ENCODE measurements around the gene HACL1.
"Not testable (repeated sequence)": the region's sequence is repeated elsewhere in the genome, so short reads cannot be mapped to it uniquely, and the experiment has no call there.

Gene HACL1

GRCh38 chr3:15551902-15552301 is 49.5 kb downstream of the HACL1 start:
- Histone ChIP-seq H3K9me3 (ENCODE audit: low read length) (no peaks in the 10 kb centered on the region), H3K4me3 (ENCODE audit: low read length) (no peak overlapping the region), H2AFZ (ENCODE audit: low read depth, low read length) (no peak overlapping the region), H3K4me1 (ENCODE audit: insufficient read depth, low read length) (no peaks in the 10 kb centered on the region), H3K27me3 (ENCODE audit: insufficient read depth, low read length) (no peaks in the 10 kb centered on the region), H3K36me3 (ENCODE audit: insufficient read depth, low read length) (peaks cover 11% of the 10 kb centered on the region)

- H3K4me3 ChIP-seq (ENCODE audit: low read length), result no peak overlapping the region
These were observed 51.5 kb downstream of the HACL1 start for GRCh38 chr3:15549846-15550245.

GRCh38 chr3:15542614-15543013 is 58.8 kb downstream of the HACL1 start:
- Histone ChIP-seq H3K4me1 (ENCODE audit: insufficient read depth, low read length) (no peaks in the 10 kb centered on the region), H3K27me3 (ENCODE audit: insufficient read depth, low read length) (no peaks in the 10 kb centered on the region), H3K9me3 (ENCODE audit: low read length) (no peaks in the 10 kb centered on the region), H2AFZ (ENCODE audit: low read depth, low read length) (no peak overlapping the region), H3K4me3 (ENCODE audit: low read length) (no peak overlapping the region), H3K36me3 (ENCODE audit: insufficient read depth, low read length) (no peaks in the 10 kb centered on the region)

More at GRCh38 chr3:15549846-15550245, 51.5 kb downstream of the HACL1 start:
- Histone ChIP-seq H2AFZ (ENCODE audit: low read depth, low read length) (no peak overlapping the region), H3K9me3 (ENCODE audit: low read length) (no peaks in the 10 kb centered on the region), H3K4me1 (ENCODE audit: insufficient read depth, low read length) (no peaks in the 10 kb centered on the region), H3K27me3 (ENCODE audit: insufficient read depth, low read length) (no peaks in the 10 kb centered on the region), H3K36me3 (ENCODE audit: insufficient read depth, low read length) (peaks cover 7% of the 10 kb centered on the region)

GRCh38 chr3:15541371-15541770 is 60.0 kb downstream of the HACL1 start:
- no peaks in the 10 kb centered on the region for H3K27me3 ChIP-seq (ENCODE audit: insufficient read depth, low read length)
- no peaks in the 10 kb centered on the region for H3K36me3 ChIP-seq (ENCODE audit: insufficient read depth, low read length)
- no peak overlapping the region for H3K4me3 ChIP-seq (ENCODE audit: low read length)
- H2AFZ ChIP-seq (ENCODE audit: low read depth, low read length), result no peak overlapping the region
- no peaks in the 10 kb centered on the region for H3K9me3 ChIP-seq (ENCODE audit: low read length)
- H3K4me1 ChIP-seq (ENCODE audit: insufficient read depth, low read length), result no peaks in the 10 kb centered on the region

GRCh38 chr3:15539066-15539465 is 62.3 kb downstream of the HACL1 start:
- Histone ChIP-seq H3K27me3 (ENCODE audit: insufficient read depth, low read length) (no peaks in the 10 kb centered on the region), H3K4me3 (ENCODE audit: low read length) (no peak overlapping the region), H3K4me1 (ENCODE audit: insufficient read depth, low read length) (no peaks in the 10 kb centered on the region), H3K36me3 (ENCODE audit: insufficient read depth, low read length) (no peaks in the 10 kb centered on the region), H2AFZ (ENCODE audit: low read depth, low read length) (no peak overlapping the region), H3K9me3 (ENCODE audit: low read length) (no peaks in the 10 kb centered on the region)

GRCh38 chr3:15538345-15538744 is 63.0 kb downstream of the HACL1 start:
- H3K9me3 ChIP-seq (ENCODE audit: low read length), result no peaks in the 10 kb centered on the region
- H3K4me3 ChIP-seq (ENCODE audit: low read length), result no peak overlapping the region
- no peaks in the 10 kb centered on the region for H3K36me3 ChIP-seq (ENCODE audit: insufficient read depth, low read length)
- H3K27me3 ChIP-seq (ENCODE audit: insufficient read depth, low read length), result no peaks in the 10 kb centered on the region
- H3K4me1 ChIP-seq (ENCODE audit: insufficient read depth, low read length), result no peaks in the 10 kb centered on the region
- H2AFZ ChIP-seq (ENCODE audit: low read depth, low read length), result no peak overlapping the region

- H3K36me3 ChIP-seq (ENCODE audit: insufficient read depth, low read length), result no peaks in the 10 kb centered on the region
- no peaks in the 10 kb centered on the region for H3K4me1 ChIP-seq (ENCODE audit: insufficient read depth, low read length)
- H3K27me3 ChIP-seq (ENCODE audit: insufficient read depth, low read length), result no peaks in the 10 kb centered on the region
- H2AFZ ChIP-seq (ENCODE audit: low read depth, low read length), result no peak overlapping the region
- no peaks in the 10 kb centered on the region for H3K9me3 ChIP-seq (ENCODE audit: low read length)
- H3K4me3 ChIP-seq (ENCODE audit: low read length), result no peak overlapping the region
These were observed 64.5 kb downstream of the HACL1 start for GRCh38 chr3:15536856-15537255.

GRCh38 chr3:15535732-15536131 is 65.6 kb downstream of the HACL1 start:
- Histone ChIP-seq H3K27me3 (ENCODE audit: insufficient read depth, low read length) (no peaks in the 10 kb centered on the region), H3K4me1 (ENCODE audit: insufficient read depth, low read length) (no peaks in the 10 kb centered on the region), H3K36me3 (ENCODE audit: insufficient read depth, low read length) (no peaks in the 10 kb centered on the region)

GRCh38 chr3:15532614-15533013 is 68.8 kb downstream of the HACL1 start:
- H3K27me3 ChIP-seq (ENCODE audit: insufficient read depth, low read length); H3K4me3 ChIP-seq (ENCODE audit: low read length); H2AFZ ChIP-seq (ENCODE audit: low read depth, low read length); H3K9me3 ChIP-seq (ENCODE audit: low read length); H3K4me1 ChIP-seq (ENCODE audit: insufficient read depth, low read length); H3K36me3 ChIP-seq (ENCODE audit: insufficient read depth, low read length): not testable (repeated sequence)

More at GRCh38 chr3:15535732-15536131, 65.6 kb downstream of the HACL1 start:
- Histone ChIP-seq H3K4me3 (ENCODE audit: low read length) (no peak overlapping the region), H3K9me3 (ENCODE audit: low read length) (no peaks in the 10 kb centered on the region), H2AFZ (ENCODE audit: low read depth, low read length) (no peak overlapping the region)

GRCh38 chr3:15531346-15531745 is 70.0 kb downstream of the HACL1 start:
- no peaks in the 10 kb centered on the region for H3K36me3 ChIP-seq (ENCODE audit: insufficient read depth, low read length)
- H3K9me3 ChIP-seq (ENCODE audit: low read length), result no peaks in the 10 kb centered on the region
- H3K27me3 ChIP-seq (ENCODE audit: insufficient read depth, low read length), result no peaks in the 10 kb centered on the region
- H3K4me1 ChIP-seq (ENCODE audit: insufficient read depth, low read length), result peaks cover 3% of the 10 kb centered on the region
- no peak overlapping the region for H3K4me3 ChIP-seq (ENCODE audit: low read length)
- H2AFZ ChIP-seq (ENCODE audit: low read depth, low read length), result no peak overlapping the region

GRCh38 chr3:15528854-15529537 is 72.4 kb downstream of the HACL1 start:
- no peaks in the 10 kb centered on the region for H3K9me3 ChIP-seq (ENCODE audit: low read length)
- H3K36me3 ChIP-seq (ENCODE audit: insufficient read depth, low read length), result no peaks in the 10 kb centered on the region
- H3K27me3 ChIP-seq (ENCODE audit: insufficient read depth, low read length), result no peaks in the 10 kb centered on the region
- peaks cover 3% of the 10 kb centered on the region for H3K4me1 ChIP-seq (ENCODE audit: insufficient read depth, low read length)
- H2AFZ ChIP-seq (ENCODE audit: low read depth, low read length), result no peak overlapping the region
- no peak overlapping the region for H3K4me3 ChIP-seq (ENCODE audit: low read length)

GRCh38 chr3:15527031-15527459 is 74.3 kb downstream of the HACL1 start:
- Histone ChIP-seq H3K27me3 (ENCODE audit: insufficient read depth, low read length) (no peaks in the 10 kb centered on the region), H3K9me3 (ENCODE audit: low read length) (no peaks in the 10 kb centered on the region), H3K4me3 (ENCODE audit: low read length) (no peak overlapping the region), H3K36me3 (ENCODE audit: insufficient read depth, low read length) (no peaks in the 10 kb centered on the region), H2AFZ (ENCODE audit: low read depth, low read length) (no peak overlapping the region), H3K4me1 (ENCODE audit: insufficient read depth, low read length) (peaks cover 3% of the 10 kb centered on the region)

- Histone ChIP-seq H2AFZ (ENCODE audit: low read depth, low read length) (no peak overlapping the region), H3K4me3 (ENCODE audit: low read length) (no peak overlapping the region), H3K9me3 (ENCODE audit: low read length) (no peaks in the 10 kb centered on the region), H3K4me1 (ENCODE audit: insufficient read depth, low read length) (peaks cover 3% of the 10 kb centered on the region), H3K36me3 (ENCODE audit: insufficient read depth, low read length) (no peaks in the 10 kb centered on the region), H3K27me3 (ENCODE audit: insufficient read depth, low read length) (no peaks in the 10 kb centered on the region)
These were observed 75.6 kb downstream of the HACL1 start for GRCh38 chr3:15525790-15526189.

Data from neuron (in vitro differentiated cells).